Measurements from ENCODE around the gene CUX1. TPM values are rescaled to one million over a fixed set of nuclear protein-coding genes. Genes with fewer than 3 reads are reported as not detected.

Gene CUX1
- total RNA-seq, 1 experiment from 2014 or later: 53.5 TPM

DNA sequence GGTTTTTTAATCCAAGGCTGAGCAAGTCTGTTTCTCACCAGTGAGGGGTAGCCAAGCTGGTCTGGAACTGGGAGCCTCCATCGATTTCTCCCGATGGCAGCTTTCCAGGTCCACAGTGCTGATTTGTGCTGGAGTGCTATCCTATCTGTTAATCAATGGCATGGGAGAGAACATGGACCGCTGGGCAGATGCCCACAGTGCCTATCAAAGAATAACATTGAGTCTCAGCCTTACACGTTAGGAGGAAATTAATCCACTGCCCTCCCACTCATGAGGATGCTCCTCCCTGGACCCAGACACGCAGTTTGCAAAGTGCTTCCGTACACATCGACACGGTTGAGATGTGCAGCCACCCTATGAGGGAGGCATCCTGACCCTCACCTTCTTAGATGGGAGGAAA, 36.0 kb upstream of the CUX1 start:
- H3K23ac ChIP-seq (ENCODE audit: insufficient read length, low read depth, low read length): no peak overlapping the region
- no peak overlapping the region for H2BK20ac ChIP-seq (ENCODE audit: low read depth, low read length, poor library complexity, severe bottlenecking)
- no peak overlapping the region for H4K5ac ChIP-seq (ENCODE audit: insufficient read length, low read depth, low read length)
- Mint-ChIP-seq H3K4me1 (0 out of 4 replicates have a peak, but pooled peaks cover 0 to 5% of the 10 kb centered on the region in 2 experiments), H3K27ac (no peak overlapping the region), H3K4me3 (no peak overlapping the region), H3K27me3 (ENCODE audit: low read depth) (peaks cover 23% of the 10 kb centered on the region), H3K9me3 (no peaks in the 10 kb centered on the region), H3K36me3 (ENCODE audit: insufficient read depth in 1 of 3, low read depth in 3 of 3) (no peaks in the 10 kb centered on the region)
- no peak overlapping the region for H3K4ac ChIP-seq (ENCODE audit: low read depth, low read length)
- WGBS (ENCODE audit: extremely low coverage, insufficient read length, low lambda C conversion rate): no CpG with 5 or more reads among the region's 8 CpGs
- no peaks in the 10 kb centered on the region for H3K9me3 ChIP-seq (ENCODE audit: control insufficient read depth, low read depth, low read length)
- no peaks in the 10 kb centered on the region for H3K79me1 ChIP-seq (ENCODE audit: insufficient read depth, low read depth, low read length, poor library complexity, severe bottlenecking)
- no peak overlapping the region for H2AFZ ChIP-seq (ENCODE audit: low read length)
- no peak overlapping the region for H3K56ac ChIP-seq (ENCODE audit: insufficient read length, low read depth, low read length)
- no peaks in the 10 kb centered on the region for H3K4me1 ChIP-seq (ENCODE audit: insufficient read depth, low read length)
- TF ChIP-seq, protein P1, sequence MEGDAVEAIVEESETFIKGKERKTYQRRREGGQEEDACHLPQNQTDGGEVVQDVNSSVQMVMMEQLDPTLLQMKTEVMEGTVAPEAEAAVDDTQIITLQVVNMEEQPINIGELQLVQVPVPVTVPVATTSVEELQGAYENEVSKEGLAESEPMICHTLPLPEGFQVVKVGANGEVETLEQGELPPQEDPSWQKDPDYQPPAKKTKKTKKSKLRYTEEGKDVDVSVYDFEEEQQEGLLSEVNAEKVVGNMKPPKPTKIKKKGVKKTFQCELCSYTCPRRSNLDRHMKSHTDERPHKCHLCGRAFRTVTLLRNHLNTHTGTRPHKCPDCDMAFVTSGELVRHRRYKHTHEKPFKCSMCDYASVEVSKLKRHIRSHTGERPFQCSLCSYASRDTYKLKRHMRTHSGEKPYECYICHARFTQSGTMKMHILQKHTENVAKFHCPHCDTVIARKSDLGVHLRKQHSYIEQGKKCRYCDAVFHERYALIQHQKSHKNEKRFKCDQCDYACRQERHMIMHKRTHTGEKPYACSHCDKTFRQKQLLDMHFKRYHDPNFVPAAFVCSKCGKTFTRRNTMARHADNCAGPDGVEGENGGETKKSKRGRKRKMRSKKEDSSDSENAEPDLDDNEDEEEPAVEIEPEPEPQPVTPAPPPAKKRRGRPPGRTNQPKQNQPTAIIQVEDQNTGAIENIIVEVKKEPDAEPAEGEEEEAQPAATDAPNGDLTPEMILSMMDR (conservative IDR thresholded peaks at IDR 0.05): no peak
- DNase-seq: no peak
- no peak overlapping the region for H4K91ac ChIP-seq (ENCODE audit: insufficient read length, low read depth, low read length)
- no peak overlapping the region for H2BK15ac ChIP-seq (ENCODE audit: low read depth, low read length)
- H4K8ac ChIP-seq (replicated peaks; ENCODE audit: insufficient read length, low read depth, low read length): no peak overlapping the region
- H2BK120ac ChIP-seq (ENCODE audit: low read depth, low read length, poor library complexity, severe bottlenecking): no peak overlapping the region
- no peaks in the 10 kb centered on the region for H3K79me2 ChIP-seq (ENCODE audit: insufficient read depth, low read length)
- H3K27me3 ChIP-seq (ENCODE audit: insufficient read depth, low read length): no peaks in the 10 kb centered on the region
- no peak overlapping the region for H3T11ph ChIP-seq (ENCODE audit: low read length)
- H3K23me2 ChIP-seq (ENCODE audit: insufficient read length, low read depth, low read length, poor library complexity, severe bottlenecking): no peaks in the 10 kb centered on the region
- H2BK12ac ChIP-seq (ENCODE audit: insufficient read length, low read depth, low read length): no peak overlapping the region
- H3K14ac ChIP-seq (ENCODE audit: insufficient read depth, low read length): no peak overlapping the region
- no peak overlapping the region for H3K27ac ChIP-seq (ENCODE audit: insufficient read length, low read depth, low read length)
- H3K18ac ChIP-seq (ENCODE audit: insufficient read length, low read depth, low read length): no peak overlapping the region
- H3K4me2 ChIP-seq (ENCODE audit: insufficient read depth, insufficient read length, low read length): no peak overlapping the region
- no peak overlapping the region for H3K9ac ChIP-seq (ENCODE audit: extremely low read depth, insufficient read length, low read length)
- no peak overlapping the region for H2AK5ac ChIP-seq (ENCODE audit: insufficient read length, low read length)
- H2BK5ac ChIP-seq (ENCODE audit: insufficient read length, low read length): no peak overlapping the region
- H4K20me1 ChIP-seq (ENCODE audit: control insufficient read depth, insufficient read depth, insufficient read length): no peaks in the 10 kb centered on the region

Data from H9 (cell line).